ENCODE data around the gene EML2.

- TF ChIP-seq CTCF (IDR thresholded peaks at IDR 0.05; ENCODE audit: low read depth, low read length, poor library complexity, severe bottlenecking) (peak; percentile 99), EZH2phosphoT487 (IDR thresholded peaks at IDR 0.05; ENCODE audit: borderline replicate concordance, low read length) (no peak)
These were observed 4.1 kb upstream of the EML2 start for GRCh38 chr19:45643024-45643926.
